Effector memory CD4-positive, alpha-beta T cell (primary cell): ENCODE measurements around the gene UBR3.
"Not testable (repeated sequence)": the region's sequence is repeated elsewhere in the genome, so short reads cannot be mapped to it uniquely, and the experiment has no call there.

Experiments used
- DNase-seq, 3 donors: peaks; one replicate each; pipeline ENCODE4 v3.0.0-alpha.2; 2020
- H3K27ac ChIP-seq: 2 replicates; pipeline ENCODE4 v1.7.0; 2013; ENCODE audit warnings: mild to moderate bottlenecking, low read length, moderate library complexity; ENCODE audit not compliant: insufficient read depth, poor library complexity, severe bottlenecking
- H3K27me3 ChIP-seq: replicated peaks from 2 replicates; pipeline ENCODE4 v1.7.0; 2013; ENCODE audit warnings: mild to moderate bottlenecking, low read length; ENCODE audit not compliant: insufficient read depth, control insufficient read depth, poor library complexity, severe bottlenecking
- H3K36me3 ChIP-seq: 2 replicates; pipeline ENCODE4 v1.7.0; 2013; ENCODE audit warnings: mild to moderate bottlenecking, low read length, moderate library complexity; ENCODE audit not compliant: control insufficient read depth, insufficient read depth
- H3K4me1 ChIP-seq: 2 replicates; pipeline ENCODE4 v1.7.0; 2013; ENCODE audit warnings: low read length, mild to moderate bottlenecking; ENCODE audit not compliant: control insufficient read depth, insufficient read depth, poor library complexity, severe bottlenecking
- H3K4me3 ChIP-seq: 2 replicates; pipeline ENCODE4 v1.7.0; 2013; ENCODE audit warnings: low read length, low read depth, mild to moderate bottlenecking; ENCODE audit not compliant: insufficient read depth, poor library complexity, severe bottlenecking
- H3K9me3 ChIP-seq: 2 replicates; pipeline ENCODE4 v1.7.0; 2013; ENCODE audit warnings: mild to moderate bottlenecking, low read length, moderate library complexity; ENCODE audit not compliant: control insufficient read depth

The UBR3 gene

DNA sequence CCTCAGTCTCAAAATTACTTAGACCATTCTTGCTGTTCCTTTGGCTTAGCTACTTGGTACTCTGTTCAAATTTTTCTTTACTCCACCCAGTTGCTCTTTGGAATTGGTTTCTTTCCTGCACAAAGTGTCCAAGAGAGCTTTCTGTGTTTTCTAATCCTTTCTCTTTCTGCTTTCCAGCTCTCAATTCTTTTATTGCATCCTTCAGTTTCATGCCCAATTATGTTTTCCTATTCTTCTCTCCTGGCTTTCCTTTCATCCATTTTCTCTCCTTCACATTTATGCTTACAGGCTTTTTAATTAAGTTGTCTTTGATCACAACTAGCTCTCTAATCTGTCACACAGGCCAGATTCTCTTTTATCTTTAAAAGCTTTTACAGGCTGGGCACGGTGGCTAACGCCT, 38.2 kb downstream of the UBR3 start:
- peaks cover 6% of the 10 kb centered on the region for H3K4me1 ChIP-seq
- no peaks in the 10 kb centered on the region for H3K9me3 ChIP-seq
- H3K4me3 ChIP-seq = no peak overlapping the region
- H3K36me3 ChIP-seq = no peaks in the 10 kb centered on the region
- DNase-seq = no peak
- H3K27me3 ChIP-seq = no peaks in the 10 kb centered on the region
- no peak overlapping the region for H3K27ac ChIP-seq

DNA sequence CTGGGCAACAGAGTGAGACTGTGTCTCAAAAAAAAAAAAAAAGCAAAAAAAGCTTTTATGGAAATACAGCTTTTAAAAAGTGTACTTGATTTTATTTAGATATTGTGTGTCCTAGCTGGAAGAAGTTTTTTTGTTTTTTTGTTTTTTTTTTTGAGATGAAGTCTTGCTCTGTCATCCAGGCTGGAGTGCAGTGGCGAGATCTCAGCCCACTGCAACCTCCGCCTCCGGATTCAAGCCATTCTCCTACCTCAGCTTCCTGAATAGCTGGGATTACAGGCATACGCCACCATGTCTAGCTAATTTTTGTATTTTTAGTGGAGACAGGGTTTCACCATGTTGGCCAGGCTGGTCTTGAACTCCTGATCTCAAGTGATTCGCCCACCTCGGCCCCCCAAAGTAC, 39.0 kb downstream of the UBR3 start:
- not testable (repeated sequence) for H3K27me3 ChIP-seq, H3K4me1 ChIP-seq, H3K4me3 ChIP-seq, H3K36me3 ChIP-seq, H3K27ac ChIP-seq, DNase-seq, H3K9me3 ChIP-seq

DNA sequence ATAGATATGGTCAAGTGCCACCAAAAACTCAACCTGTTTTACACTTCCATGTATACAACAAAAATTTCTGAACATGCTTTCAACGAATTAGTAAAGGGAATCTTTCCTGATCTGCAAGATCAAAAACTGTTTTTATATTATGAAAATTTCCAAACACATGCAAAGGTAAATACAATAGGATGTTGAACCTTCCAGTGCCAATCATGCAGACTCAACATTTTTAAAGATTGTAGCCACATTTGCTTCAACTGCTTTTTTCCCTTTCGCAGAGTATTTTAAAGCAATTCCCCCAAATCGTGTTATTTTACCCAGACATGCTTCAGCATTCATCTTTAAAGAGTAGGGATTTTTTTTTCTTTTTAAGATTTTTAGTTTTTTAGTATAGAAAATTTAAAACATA, 40.3 kb downstream of the UBR3 start:
- Histone ChIP-seq H3K36me3 (no peaks in the 10 kb centered on the region), H3K4me1 (peaks cover 6% of the 10 kb centered on the region), H3K9me3 (no peaks in the 10 kb centered on the region), H3K4me3 (no peak overlapping the region), H3K27me3 (no peaks in the 10 kb centered on the region), H3K27ac (no peak overlapping the region)
- DNase-seq = no peak

DNA sequence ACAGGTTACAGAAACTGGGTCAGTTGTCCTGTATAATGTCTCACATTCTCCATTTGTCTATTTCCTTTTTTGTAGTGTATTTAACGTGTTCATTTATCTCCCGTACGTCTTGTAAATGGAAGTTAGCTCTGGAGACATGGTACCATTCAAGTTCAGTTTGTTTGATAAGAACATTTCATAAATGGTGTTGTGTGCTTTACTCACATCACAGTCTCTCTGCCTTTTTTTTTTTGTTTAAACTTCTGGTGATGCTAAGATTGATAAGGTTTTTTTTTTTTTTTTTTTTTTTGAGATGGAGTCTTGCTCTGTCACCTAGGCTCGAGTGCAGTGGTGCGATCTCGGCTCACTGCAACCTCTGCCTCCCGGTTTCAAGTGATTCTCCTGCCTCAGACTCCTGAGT, 41.7 kb downstream of the UBR3 start:
- no peaks in the 10 kb centered on the region for H3K36me3 ChIP-seq
- no peak overlapping the region for H3K27ac ChIP-seq
- DNase-seq = no peak
- H3K27me3 ChIP-seq = no peaks in the 10 kb centered on the region
- H3K4me1 ChIP-seq = peaks cover 6% of the 10 kb centered on the region
- H3K4me3 ChIP-seq = no peak overlapping the region
- H3K9me3 ChIP-seq = no peaks in the 10 kb centered on the region

DNA sequence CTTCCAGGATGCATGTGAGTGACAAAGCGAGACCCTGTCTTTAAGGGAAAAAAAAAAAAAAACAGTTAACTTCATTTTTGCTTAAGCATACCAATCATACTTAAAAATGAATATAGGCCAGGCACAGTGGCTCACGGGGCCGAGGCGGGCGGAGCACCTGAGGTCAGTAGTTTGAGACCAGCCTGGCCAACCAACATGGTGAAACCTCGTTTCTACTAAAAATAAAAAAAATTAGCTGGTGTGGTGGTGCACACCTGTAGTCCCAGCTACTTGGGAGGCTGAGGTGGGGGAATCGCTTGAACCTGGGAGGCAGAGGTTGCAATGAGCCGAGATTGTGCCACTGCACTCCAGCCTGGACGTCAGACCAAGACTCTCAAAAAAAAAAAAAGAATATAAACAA, 44.1 kb downstream of the UBR3 start:
- H3K27ac ChIP-seq, H3K4me3 ChIP-seq, H3K36me3 ChIP-seq, H3K4me1 ChIP-seq, H3K27me3 ChIP-seq, DNase-seq, H3K9me3 ChIP-seq: not testable (repeated sequence)

DNA sequence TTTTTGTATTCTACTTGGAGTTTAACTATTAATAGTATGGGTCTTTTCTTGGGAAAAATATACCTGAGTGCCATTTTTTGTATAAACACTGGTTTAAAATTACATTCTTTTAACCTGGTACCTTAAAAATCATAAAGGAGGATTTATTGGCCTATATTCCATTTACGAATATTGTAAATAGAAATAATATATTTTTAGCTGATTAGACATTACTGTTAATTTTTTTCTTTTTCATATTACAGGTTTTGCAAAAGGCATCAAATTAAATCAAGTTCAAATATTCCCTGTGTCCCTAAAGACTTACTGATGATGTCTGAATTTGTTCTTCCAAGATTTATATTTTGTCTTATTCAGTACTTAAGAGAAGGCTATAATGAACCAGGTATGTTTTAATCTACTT, 44.7 kb downstream of the UBR3 start:
- Histone ChIP-seq H3K9me3 (no peaks in the 10 kb centered on the region), H3K4me1 (peaks cover 6% of the 10 kb centered on the region), H3K36me3 (no peaks in the 10 kb centered on the region), H3K4me3 (no peak overlapping the region), H3K27ac (no peak overlapping the region), H3K27me3 (no peaks in the 10 kb centered on the region)
- no peak for DNase-seq

DNA sequence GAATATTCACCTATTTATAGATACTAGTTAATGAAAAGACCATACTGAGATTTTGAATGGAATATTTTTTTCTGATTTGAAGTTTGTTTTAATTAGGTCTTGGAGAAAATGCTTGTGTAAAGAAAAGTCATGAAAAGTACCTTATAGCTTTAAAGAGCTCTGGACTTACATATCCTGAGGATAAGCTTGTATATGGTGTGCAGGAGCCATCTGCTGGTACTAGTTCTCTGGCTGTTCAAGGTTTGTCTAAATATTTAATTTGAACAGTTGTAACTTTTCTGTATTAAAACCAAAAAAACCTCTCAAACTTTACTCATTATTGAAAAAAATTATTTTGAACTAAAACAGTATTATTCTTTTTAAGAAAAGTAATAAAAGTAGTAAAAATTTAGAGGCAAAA, 50.1 kb downstream of the UBR3 start:
- no peaks in the 10 kb centered on the region for H3K27me3 ChIP-seq
- no peaks in the 10 kb centered on the region for H3K36me3 ChIP-seq
- H3K4me1 ChIP-seq = no peaks in the 10 kb centered on the region
- H3K9me3 ChIP-seq = no peaks in the 10 kb centered on the region
- no peak for DNase-seq
- H3K27ac ChIP-seq = no peak overlapping the region
- H3K4me3 ChIP-seq = no peak overlapping the region

DNA sequence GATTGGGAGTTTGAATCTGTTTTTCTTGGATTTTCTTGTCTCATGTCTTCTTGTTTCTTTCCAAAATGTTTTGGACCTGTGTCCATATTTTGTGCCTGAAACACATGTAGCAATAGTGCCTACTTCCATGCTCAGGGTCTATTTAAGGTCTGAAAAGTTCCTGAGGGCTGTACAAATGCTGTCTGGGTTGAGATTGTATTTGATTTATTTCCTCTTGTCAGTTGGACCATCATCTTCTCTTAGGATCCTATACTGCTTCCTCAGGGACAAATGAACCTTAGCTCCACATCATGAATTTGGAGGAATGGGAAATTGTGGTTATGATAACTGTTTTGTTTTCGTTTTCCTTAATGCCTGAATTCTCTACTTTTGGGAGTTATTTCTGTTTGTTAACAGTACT, 59.9 kb downstream of the UBR3 start:
- H3K27me3 ChIP-seq = no peaks in the 10 kb centered on the region
- no peak overlapping the region for H3K4me3 ChIP-seq
- H3K27ac ChIP-seq = no peak overlapping the region
- H3K4me1 ChIP-seq = no peaks in the 10 kb centered on the region
- no peak for DNase-seq
- no peaks in the 10 kb centered on the region for H3K9me3 ChIP-seq
- H3K36me3 ChIP-seq = no peaks in the 10 kb centered on the region

DNA sequence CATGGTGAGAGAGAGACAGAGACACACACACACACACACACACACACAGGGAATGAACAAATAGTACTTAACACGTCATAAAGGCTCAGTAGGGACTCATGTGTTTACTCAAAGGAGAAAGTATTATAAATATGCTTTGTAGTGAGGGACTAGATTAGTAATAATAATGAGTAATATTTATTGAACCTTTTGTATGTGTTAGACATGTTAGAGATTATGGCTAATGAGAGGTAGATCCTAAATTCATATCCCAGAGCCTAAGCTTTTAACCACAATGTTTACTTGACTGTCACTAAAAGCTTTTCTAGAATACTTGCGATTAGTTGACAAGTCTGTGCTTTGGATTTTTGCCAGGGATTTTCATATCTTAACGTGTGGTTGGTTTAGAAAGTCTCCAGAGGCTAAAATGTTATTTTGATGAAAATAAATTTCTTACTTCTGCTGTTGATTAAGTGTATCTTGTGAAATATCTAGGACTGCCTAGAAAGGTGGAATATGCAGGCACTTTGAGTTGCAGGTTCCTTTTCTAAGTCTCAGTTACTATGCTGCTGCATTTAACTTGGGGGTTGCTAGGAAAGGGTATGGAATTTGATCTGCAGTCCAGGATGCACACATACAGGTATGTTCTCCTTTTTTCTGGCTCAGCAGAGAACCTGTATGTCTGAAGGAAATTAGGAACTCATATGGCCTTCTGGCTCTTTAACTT, 64.5 kb downstream of the UBR3 start:
- peaks cover 9% of the 10 kb centered on the region for H3K36me3 ChIP-seq
- DNase-seq = no peak
- no peaks in the 10 kb centered on the region for H3K9me3 ChIP-seq

DNA sequence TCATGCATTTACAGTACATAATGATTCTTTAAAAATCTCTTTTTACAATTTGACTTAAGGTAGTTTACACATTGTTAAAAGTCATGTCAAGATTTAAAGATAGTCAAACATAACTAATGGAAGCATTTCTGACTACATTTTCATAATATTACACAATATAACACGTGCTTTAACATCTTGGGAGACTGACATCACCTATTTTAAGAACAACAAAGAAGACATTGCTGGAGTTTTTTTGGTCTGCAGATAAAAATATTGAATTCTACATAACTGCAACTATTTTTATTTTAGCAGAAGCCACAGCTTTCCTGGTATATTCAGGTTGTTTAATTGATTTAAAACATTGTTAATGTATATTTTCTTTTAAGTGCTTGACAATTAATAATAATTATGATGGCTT, 65.7 kb downstream of the UBR3 start:
- Histone ChIP-seq H3K9me3 (no peaks in the 10 kb centered on the region), H3K27me3 (no peaks in the 10 kb centered on the region), H3K4me3 (no peak overlapping the region), H3K36me3 (peaks cover 9% of the 10 kb centered on the region), H3K4me1 (no peaks in the 10 kb centered on the region), H3K27ac (no peak overlapping the region)
- DNase-seq = no peak

More for the DNA sequence above, 64.5 kb downstream of the UBR3 start:
- Histone ChIP-seq H3K4me3 (no peak overlapping the region), H3K4me1 (no peaks in the 10 kb centered on the region), H3K27me3 (no peaks in the 10 kb centered on the region), H3K27ac (no peak overlapping the region)
